Chondrocyte (in vitro differentiated cells): ENCODE results near the gene COL6A2. TPM values are rescaled to one million over a fixed set of nuclear protein-coding genes. Genes with fewer than 3 reads are reported as not detected.

ENCODE experiments used
- DNase-seq: peaks from one replicate; pipeline ENCODE4 v3.0.0; 2021; ENCODE audit warnings: mixed read lengths, low spot score
- H3K27ac Mint-ChIP-seq: one replicate; pipeline ENCODE4 v1.8.0; 2021; ENCODE audit warnings: mild to moderate bottlenecking, moderate library complexity, mixed read lengths; ENCODE audit not compliant: unreplicated experiment
- H3K27me3 Mint-ChIP-seq: 2 replicates; pipeline ENCODE4 v1.8.0; 2021; ENCODE audit warnings: low read depth, mixed read lengths
- H3K36me3 Mint-ChIP-seq: 2 replicates; pipeline ENCODE4 v1.8.0; 2021; ENCODE audit warnings: low read depth, mixed read lengths
- H3K4me1 Mint-ChIP-seq: 2 replicates; pipeline ENCODE4 v1.8.0; 2021; ENCODE audit warnings: low read depth, mild to moderate bottlenecking, mixed read lengths
- H3K4me3 Mint-ChIP-seq: one replicate; pipeline ENCODE4 v1.8.0; 2021; ENCODE audit warnings: mild to moderate bottlenecking, moderate library complexity, mixed read lengths; ENCODE audit not compliant: unreplicated experiment
- H3K9me3 Mint-ChIP-seq: 2 replicates; pipeline ENCODE4 v1.8.0; 2021; ENCODE audit warnings: low read depth, mixed read lengths
- total RNA-seq: library from RNA; stranded (reverse); gene quantifications from 3 replicates; pipeline ENCODE4 v1.2.1, GENCODE V29; 2021
- TF ChIP-seq, protein P1 (sequence below): fragments of 200-600 bp; sonication (generic); IDR thresholded peaks from 2 replicates; pipeline ENCODE4 v1.5.0; 2021; ENCODE audit warnings: antibody characterized with exemption, mild to moderate bottlenecking, moderate library complexity

The COL6A2 gene
- total RNA-seq, 1 donor from 2014 or later, result 1,646 TPM

DNA sequence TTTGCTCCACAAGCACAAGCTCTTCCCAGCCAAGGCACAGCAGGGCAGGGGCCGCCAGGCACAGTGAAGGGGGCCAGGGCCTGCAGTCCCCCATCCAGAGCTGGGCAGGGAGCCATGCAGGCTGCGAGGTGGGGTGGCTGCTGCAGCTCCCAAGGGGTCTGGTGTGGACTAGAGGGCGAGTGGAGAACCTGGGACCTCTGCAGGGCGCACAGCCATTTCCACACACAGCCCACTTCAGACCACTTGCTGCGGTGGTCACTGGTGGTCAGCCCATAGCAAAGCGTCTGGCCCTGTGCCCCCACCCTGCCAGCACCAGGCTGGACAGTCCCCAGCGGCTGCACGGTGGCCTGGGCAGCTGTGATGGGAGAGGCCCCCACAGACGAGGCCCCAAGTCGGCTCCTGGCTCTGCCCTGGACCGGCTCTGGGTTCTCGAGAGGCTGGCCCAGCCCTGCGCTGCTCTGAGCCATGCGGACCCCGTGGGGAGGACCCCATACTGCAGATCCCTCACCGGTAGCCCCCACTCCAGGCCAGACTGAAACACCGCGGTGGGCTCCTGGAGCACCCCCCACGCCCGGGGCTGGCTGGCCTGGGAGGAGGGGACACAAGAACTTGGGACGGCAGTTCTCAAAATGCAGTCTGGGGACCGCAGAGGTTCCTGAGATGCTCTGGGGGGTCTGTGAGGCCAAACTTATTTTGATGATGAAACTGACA is 47.1 kb upstream of the COL6A2 start:
- Mint-ChIP-seq H3K36me3 (no peaks in the 10 kb centered on the region), H3K27me3 (no peaks in the 10 kb centered on the region), H3K9me3 (no peaks in the 10 kb centered on the region), H3K27ac (no peak overlapping the region), H3K4me3 (no peak overlapping the region), H3K4me1 (peaks cover 27% of the 10 kb centered on the region)
- DNase-seq, result no peak
- TF ChIP-seq, protein P1, sequence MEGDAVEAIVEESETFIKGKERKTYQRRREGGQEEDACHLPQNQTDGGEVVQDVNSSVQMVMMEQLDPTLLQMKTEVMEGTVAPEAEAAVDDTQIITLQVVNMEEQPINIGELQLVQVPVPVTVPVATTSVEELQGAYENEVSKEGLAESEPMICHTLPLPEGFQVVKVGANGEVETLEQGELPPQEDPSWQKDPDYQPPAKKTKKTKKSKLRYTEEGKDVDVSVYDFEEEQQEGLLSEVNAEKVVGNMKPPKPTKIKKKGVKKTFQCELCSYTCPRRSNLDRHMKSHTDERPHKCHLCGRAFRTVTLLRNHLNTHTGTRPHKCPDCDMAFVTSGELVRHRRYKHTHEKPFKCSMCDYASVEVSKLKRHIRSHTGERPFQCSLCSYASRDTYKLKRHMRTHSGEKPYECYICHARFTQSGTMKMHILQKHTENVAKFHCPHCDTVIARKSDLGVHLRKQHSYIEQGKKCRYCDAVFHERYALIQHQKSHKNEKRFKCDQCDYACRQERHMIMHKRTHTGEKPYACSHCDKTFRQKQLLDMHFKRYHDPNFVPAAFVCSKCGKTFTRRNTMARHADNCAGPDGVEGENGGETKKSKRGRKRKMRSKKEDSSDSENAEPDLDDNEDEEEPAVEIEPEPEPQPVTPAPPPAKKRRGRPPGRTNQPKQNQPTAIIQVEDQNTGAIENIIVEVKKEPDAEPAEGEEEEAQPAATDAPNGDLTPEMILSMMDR, result no peak

DNA sequence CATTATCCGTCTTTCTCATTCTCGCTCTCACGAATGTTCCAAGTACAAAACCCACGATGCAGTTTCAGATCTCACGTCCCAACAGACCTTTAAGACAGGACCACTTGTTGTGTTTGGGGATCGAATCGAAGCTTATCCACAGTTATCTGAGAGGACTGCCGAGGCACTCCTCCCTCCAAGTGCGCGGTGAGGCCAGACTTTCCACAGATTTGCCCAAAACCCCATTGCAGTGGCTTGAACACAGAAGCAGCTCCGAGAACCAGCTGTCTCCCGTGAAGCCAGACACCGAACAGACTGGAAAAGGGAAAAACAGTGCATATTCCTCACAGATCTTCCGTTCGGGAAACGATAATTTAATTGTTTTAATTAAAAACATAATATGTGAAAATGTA is 46.5 kb upstream of the COL6A2 start:
- Mint-ChIP-seq H3K27ac (no peak overlapping the region), H3K27me3 (no peaks in the 10 kb centered on the region), H3K4me1 (peaks cover 31% of the 10 kb centered on the region), H3K36me3 (no peaks in the 10 kb centered on the region), H3K4me3 (no peak overlapping the region), H3K9me3 (no peaks in the 10 kb centered on the region)
- TF ChIP-seq, protein P1, result no peak
- no peak for DNase-seq

DNA sequence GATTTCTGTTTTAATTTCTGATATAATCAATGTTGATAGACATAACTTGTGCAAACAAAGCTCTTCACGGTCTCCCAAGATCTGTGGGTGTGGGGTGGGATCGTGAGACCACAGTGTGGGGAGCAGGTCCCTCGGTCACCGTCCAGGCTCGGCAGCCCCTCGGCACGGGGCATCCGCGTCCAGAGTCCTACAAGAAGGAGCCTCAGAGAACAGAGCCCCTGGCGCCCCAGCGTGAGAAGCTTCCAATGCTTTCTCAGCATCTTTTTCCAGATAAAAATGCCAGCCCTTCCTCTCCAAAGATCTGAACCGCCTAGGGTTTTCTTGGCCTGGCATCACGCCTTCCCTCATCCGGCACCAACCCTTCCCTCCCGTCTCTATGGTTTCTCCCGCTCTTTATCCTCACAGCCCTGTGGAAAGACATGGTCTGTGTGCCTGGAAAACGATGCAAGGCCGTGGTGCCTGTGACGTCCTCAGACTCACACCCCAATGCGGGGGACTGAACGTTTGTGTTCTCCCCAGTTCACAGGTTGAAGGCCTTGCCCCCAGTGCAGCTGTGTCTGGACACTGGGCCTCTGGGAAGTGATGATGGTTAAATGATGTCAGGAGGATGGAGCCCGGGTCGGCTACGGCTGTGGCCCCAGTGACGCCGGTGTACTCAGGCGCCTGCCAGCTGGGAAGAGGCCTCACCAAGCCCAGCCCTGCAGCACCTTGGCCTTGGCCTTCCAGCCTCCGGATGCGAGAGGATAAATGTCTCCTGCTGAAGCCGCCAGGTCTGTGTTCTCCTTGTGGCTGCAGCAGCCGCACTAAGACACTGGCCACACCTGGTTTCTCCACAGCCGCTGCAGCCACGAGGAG is 45.9 kb upstream of the COL6A2 start:
- H3K4me3 Mint-ChIP-seq, result no peak overlapping the region
- H3K36me3 Mint-ChIP-seq, result no peaks in the 10 kb centered on the region
- H3K4me1 Mint-ChIP-seq, result peaks cover 38% of the 10 kb centered on the region
- DNase-seq, result no peak
- TF ChIP-seq, protein P1, result no peak
- H3K9me3 Mint-ChIP-seq, result no peaks in the 10 kb centered on the region
- H3K27me3 Mint-ChIP-seq, result no peaks in the 10 kb centered on the region
- H3K27ac Mint-ChIP-seq, result peak overlapping the region; percentile 27

DNA sequence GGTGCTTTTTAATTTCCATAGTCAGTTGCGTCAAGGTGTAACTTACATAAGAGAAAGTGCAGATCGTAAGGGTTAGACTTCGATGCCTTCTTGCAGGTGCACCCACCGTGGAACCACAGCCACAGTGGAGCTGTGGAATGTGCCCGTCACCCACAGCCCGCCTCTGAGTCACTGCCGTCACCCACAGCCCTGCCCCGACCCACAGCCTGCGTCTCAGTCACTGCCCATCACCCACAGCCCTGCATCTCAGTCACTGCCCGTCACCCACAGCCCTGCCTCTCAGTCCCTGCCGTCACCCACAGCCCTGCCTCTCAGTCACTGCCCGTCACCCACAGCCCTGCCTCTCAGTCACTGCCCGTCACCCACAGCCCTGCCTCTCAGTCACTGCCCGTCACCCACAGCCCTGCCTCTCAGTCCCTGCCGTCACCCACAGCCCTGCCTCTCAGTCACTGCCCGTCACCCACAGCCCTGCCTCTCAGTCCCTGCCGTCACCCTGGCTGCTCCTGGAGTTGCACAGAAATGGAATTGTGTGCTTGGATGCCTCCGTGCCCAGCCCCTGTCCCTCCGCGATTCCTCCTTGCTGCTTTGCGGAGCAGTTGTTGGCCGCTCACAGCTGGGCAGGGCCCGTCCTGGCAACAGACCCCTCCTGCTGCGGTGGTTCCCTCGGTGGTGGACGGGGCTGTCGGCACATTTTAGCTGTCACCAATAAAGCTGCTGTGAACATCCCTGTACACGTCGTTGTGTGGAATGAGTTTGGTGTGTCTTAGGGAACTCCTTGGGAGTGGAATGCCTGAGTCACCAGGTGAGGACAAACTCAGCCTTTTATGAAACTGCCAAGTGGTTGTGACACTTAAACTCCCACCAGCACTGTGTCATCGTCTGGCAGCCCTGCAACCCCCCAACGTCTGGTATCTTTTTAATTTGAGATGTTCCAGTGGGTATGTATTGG is 44.9 kb upstream of the COL6A2 start:
- H3K27me3 Mint-ChIP-seq, result no peaks in the 10 kb centered on the region
- H3K4me1 Mint-ChIP-seq, result peaks cover 46% of the 10 kb centered on the region
- H3K27ac Mint-ChIP-seq, result peak overlapping the region; percentile 77
- H3K9me3 Mint-ChIP-seq, result no peaks in the 10 kb centered on the region
- H3K4me3 Mint-ChIP-seq, result peak overlapping the region; percentile 35
- no peak for DNase-seq
- TF ChIP-seq, protein P1, result no peak
- H3K36me3 Mint-ChIP-seq, result no peaks in the 10 kb centered on the region

DNA sequence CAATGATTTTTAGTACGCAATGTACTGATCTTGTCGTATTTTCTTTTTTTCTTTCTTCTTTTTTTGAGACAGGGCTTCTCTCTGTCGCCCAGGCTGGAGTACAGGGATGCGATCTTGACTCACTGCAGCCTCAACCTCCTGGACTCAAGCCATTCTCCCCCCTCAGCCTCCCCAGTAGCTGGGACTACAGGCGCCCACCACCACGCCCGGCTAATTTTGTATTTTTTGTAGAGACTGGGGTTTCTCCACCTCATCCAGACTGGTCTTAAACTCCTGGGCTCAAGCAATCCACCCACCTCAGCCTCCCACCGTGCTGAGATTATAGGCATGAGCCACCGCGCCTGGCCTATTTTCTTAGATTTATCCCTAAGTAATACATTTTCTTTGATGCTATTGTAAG is 43.9 kb upstream of the COL6A2 start:
- peaks cover 52% of the 10 kb centered on the region for H3K4me1 Mint-ChIP-seq
- H3K36me3 Mint-ChIP-seq, result no peaks in the 10 kb centered on the region
- no peaks in the 10 kb centered on the region for H3K9me3 Mint-ChIP-seq
- H3K27ac Mint-ChIP-seq, result peak overlapping the region; percentile 75
- no peak overlapping the region for H3K4me3 Mint-ChIP-seq
- no peaks in the 10 kb centered on the region for H3K27me3 Mint-ChIP-seq
- no peak for DNase-seq
- TF ChIP-seq, protein P1, result no peak
